Suppressor macrophage treated with lipopolysaccharide for 1 hour (primary cell): ENCODE data around the gene AVPR2.

ENCODE experiments used
- DNase-seq, 3 donors: peaks; one replicate each; pipeline ENCODE4 v3.0.0-alpha.2; 2020 to 2022

AVPR2 gene

DNA sequence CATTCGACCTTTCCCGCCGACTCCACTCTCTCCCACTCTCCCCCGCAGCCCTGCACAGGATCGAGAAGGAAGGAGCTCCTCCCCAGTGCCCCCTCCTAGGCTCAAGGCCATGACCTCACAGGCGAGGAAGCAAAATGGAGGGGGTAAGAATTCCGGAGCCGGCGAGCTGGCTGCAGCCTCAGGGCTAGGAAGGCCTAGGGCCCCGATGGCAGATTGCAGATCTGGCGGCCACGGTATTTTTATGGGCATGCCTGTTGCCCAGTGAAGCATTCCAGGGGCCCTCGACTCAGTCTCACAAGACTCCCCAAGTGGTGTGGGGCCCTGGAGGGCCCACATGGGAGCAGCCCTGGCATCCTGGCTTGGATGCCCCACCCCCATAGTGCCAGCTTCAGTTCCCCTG is 17.6 kb upstream of the AVPR2 start:
- DNase-seq = no peak

DNA sequence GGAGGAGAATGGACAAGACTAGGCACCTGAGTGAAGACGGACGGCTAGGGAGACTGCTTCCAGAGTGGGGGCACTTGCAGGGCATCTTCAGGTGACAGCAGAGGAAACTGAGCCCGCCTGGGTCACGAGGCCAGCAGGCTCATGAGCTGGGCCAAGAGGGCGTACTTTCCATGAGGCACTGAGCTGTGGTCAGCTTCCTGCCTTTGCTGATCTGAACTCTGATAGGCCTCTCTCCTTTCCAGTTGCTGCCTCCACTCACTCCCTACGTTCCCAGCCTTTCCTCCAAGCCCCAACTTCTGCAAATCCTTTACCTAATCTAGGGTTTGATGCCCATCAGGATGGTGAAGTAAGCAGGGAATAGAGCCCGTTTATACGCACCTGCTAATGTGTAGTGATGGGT is 17.1 kb upstream of the AVPR2 start:
- DNase-seq = no peak

DNA sequence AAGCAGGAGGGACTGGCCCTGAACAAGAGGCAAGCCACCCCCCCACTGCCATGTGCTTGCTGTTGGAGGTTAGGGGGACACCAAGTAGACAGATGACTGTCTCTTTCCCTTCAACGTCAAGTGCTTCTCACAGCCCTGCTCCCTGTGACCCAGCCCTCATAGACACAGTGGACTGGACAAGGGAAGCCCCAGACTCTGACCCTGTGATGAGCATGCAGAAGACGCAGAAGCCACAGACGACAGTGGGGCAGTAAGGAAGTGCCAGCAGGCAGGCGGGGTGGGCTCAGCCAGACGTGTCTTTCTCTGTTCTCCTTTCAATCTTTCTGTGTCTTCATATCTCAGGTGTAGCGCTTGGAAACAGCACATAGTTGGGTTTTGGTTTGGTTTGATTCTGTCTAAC is 16.1 kb upstream of the AVPR2 start:
- DNase-seq = peak in 1 of 3 donors; percentile 14

DNA sequence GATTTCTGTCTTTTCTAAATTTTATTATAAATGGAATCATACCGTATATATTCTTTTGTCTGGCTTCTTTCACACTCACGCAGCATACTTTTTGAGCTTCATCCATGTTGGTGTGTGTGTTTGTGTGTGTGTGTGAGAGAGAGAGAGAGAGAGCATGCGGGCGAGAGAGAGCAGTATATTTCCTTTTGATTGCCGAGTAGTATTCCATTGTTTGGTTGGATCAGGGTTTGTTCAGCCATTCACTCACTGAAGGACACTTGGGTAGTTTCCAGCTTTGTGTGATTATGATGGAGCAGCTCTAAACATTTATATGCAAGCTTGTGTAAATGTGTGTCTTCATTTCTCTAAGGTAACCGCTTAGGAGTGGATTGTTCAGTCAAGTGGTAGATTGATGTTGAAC is 15.3 kb upstream of the AVPR2 start:
- DNase-seq = no peak

DNA sequence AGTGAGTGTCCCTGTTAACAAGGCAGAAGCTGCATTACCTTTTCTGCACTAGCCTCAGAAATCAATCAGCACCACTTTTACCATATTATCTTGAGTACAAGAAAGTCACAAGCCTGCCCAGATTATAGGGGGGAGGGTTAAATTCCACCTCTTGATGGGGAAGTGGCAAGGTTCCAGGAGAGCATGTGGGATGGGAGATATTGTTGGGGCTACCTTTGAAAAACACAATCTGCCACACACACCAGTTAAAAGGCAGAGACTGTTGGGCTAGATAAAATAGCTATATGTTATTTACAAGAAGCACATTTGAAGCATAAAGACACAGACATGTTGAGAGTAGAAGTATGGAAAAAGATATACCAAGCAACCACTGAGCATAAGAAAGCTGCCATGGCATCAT is 6.6 kb upstream of the AVPR2 start:
- DNase-seq = no peak

DNA sequence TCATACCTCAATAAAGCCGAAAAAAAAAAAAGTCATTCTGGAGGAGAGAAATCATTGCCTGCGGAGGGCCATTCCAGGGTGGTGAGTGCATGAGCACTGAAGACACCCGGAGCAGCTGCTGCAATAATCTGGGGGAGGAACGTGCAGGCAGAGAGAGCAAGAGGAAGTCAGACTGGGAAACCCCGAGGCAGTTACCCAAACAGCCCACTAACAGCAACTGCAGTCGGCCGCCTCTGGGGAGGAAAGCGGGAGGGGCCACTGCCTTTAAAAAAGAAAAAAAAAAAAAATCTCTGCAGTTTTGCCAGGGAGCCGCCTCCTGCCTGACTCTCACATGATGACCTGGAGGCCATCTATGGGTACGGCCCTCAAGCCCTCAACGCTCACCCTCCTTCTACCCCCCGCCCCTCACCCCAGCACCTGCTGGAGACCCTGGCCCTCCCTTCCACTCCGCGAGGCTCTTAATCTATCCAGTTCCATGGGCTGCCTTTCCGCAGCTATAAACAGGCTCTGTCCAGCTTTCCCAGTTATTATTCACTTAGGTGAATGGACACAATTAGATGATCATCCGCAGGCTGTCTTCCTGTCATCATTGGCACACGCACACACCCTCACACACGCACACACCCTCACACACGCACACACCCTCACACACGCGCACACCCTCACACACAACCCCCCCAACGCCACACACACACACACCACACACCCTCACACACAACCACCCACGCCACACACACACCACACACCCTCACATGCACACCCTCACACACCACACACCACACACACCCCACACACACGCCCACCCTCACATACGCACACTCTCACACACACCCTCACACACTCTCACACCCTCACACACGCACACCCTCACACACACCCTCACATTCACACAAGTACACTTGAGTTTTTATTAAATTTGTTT is 3.4 kb upstream of the AVPR2 start:
- peak; percentile 89 to 91 (median 90) for DNase-seq

DNA sequence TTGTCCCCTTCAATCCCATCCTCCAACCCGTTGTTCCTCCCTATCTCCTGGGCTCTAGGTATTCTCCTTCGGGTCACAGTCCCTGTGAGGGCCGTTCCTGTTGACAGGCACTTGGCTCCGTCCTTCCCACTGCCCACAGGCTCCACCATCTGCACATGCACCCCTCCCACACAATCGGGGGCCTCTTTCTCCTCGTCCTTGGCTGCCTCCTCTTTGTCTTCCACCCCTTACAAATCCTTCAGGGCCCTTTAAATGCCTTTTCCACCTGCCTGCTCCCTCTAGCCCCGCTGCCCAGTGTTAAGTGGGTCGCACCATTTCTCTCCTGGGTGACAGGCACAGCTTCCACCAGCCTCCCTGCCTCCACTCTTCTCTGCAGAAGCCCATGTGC is 2.7 kb upstream of the AVPR2 start:
- no peak for DNase-seq

DNA sequence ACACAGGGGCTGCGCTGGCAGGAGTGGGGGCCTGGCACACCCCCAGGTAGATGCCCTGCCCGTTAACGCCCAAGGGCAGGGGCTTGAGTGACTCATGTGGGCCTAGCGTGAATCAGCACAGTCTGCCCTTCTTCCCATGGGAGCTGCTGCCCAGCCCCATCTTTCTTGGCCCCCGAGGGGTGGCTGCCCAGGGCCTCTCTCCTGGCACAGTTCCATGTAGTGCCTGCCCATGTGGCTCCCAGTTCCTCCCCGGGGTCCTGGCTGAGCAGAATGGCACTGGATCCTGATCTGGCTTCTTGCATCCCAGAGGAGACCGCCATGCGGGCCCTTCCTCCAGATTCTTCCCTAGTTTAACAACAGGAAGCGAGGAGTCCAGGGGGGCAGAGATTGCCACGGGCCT is 2.1 kb upstream of the AVPR2 start:
- DNase-seq = no peak

DNA sequence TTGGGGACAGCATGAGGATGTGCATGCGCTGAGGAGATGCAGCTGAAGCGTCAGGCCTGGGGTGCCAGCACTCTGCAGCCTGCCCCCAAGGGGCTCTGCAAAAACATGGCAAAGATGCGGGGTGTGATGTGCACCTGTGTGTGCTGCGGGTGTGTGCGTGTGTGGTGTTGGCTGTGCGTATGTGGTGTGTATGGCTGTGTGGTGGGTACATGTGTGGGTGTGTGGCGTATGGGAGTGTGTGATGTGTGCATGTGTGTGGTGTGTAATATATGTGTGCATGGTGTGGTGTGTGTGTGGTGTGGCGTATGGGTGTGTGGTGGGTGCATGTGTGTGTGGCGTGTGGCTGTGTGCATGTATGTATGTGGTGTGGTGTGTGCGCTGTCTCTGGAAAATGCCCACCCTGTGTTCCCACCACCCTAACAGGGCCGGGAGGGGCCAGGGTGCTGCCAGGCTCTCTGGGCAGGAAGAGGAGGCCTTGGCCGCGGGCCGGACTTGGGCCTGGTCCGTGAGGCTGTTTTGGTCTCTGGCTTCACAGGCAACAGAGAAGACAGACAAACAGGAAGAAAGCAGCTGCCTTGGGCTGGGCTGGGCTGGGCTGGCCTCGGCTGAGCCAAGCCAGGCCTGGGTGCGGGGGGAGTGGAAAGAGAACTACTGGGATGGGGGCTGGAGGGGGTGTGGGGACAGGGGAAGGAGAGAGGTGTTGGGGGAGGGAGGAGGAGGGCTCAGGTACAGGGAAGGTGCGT is 1.1 kb upstream of the AVPR2 start:
- no peak for DNase-seq

DNA sequence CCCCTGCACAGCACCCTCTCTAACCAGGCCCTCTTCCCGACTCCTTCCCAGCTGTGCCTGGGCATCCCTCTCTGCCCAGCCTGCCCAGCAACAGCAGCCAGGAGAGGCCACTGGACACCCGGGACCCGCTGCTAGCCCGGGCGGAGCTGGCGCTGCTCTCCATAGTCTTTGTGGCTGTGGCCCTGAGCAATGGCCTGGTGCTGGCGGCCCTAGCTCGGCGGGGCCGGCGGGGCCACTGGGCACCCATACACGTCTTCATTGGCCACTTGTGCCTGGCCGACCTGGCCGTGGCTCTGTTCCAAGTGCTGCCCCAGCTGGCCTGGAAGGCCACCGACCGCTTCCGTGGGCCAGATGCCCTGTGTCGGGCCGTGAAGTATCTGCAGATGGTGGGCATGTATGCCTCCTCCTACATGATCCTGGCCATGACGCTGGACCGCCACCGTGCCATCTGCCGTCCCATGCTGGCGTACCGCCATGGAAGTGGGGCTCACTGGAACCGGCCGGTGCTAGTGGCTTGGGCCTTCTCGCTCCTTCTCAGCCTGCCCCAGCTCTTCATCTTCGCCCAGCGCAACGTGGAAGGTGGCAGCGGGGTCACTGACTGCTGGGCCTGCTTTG is 1.1 kb downstream of the AVPR2 start:
- no peak for DNase-seq

DNA sequence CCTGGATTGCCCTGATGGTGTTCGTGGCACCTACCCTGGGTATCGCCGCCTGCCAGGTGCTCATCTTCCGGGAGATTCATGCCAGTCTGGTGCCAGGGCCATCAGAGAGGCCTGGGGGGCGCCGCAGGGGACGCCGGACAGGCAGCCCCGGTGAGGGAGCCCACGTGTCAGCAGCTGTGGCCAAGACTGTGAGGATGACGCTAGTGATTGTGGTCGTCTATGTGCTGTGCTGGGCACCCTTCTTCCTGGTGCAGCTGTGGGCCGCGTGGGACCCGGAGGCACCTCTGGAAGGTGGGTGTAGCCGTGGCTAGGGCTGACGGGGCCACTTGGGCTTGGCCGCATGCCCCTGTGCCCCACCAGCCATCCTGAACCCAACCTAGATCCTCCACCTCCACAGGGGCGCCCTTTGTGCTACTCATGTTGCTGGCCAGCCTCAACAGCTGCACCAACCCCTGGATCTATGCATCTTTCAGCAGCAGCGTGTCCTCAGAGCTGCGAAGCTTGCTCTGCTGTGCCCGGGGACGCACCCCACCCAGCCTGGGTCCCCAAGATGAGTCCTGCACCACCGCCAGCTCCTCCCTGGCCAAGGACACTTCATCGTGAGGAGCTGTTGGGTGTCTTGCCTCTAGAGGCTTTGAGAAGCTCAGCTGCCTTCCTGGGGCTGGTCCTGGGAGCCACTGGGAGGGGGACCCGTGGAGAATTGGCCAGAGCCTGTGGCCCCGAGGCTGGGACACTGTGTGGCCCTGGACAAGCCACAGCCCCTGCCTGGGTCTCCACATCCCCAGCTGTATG is 1.8 kb downstream of the AVPR2 start:
- DNase-seq = no peak

DNA sequence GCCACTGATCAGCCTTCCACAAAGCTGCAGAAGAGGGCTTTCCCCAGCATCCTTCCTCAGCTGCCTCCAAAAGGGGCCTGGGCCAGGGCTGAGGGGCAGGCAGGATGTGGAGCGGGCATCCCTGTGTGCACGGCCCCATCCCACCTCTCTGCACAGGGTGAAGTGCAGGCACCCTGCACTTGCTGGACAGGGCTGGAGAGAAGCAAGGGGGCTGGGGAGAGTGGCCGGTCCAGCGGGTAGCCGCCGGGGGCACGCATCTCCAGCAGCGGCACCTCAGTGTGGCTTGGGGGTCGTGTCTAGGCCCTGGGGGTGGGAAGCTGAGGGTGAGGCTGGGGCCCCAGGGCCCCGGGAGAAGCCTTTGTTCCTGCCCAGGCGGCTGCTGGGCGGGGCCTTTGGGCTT is 3.0 kb downstream of the AVPR2 start:
- DNase-seq = no peak

DNA sequence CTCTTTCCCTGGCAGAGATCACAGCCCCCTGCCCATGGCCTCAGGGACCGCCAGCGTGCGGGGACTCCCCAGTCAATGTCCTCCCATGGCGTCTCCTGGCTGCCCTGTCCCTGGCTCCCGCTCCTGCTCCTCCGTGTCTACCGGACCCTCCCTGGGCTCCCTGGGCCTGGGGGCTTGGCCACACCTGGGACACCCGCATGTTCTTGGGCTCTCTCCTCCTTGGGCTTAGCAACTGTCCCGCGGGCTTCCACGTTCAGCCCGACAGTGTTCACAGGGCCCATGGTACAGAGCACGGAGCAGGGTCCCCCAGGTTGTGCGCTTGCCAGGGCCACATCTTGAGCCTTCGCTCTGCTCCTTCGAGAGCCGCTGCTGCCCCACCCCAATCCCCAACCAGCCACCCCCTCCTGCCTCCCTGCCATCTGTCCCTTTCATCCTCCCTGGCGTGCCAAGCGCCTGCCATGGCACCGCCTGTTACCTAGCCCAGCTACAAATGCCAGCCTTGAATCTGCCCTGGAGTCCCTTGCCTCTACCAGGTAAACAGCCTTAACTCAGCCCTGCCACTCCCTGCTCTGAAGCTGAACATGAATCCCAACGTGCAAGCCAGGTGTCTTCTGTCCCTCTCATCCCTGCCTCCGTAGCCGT is 3.9 kb downstream of the AVPR2 start:
- DNase-seq = no peak

DNA sequence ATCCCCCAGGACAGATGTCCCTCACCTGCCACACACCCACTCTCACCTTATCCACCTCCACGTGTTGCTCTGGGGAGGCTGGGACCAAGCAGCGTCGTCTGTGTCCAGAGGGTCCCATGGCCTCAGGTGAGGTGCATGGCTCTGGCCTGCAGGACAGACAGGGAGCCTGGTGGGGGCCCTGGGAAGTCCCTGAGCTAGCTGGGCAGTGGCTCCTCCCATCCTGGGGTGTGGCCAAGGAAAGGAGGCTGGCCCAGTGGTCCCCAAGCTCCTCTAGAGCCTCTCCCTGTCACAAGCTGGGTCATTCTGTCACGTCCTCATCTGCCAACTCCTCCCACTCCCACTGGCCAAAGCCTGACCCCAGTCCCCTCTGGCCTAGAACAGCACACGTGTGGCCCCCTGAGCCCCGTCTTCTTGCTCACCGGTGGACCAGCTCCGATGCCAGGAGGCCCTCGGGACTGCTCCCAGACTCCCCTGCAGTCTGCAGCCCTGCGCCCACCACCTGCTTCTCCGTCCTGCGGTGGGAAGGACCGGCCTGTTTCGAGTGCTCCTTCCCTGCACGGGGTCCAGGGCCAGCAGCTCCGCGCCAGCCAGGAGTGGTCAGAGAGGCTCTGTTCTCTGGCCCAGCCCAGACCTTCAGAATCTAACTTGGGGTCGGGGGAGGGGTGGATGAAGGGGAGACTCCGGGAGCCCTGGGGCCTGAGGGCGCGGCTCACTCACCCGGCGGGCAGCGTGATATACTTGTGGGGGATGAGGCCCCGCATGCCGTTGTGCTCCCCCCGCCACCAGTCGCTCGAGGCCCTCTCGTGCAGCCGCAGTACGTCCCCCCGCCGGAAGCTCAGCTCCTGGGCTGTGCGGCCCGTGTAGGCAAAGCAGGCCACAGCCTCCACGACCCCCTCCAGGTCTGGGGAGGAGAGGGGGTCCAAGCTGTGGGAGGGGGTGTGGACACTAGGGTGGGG is 4.8 kb downstream of the AVPR2 start:
- DNase-seq = peak in 2 of 3 donors; percentile 30 to 39

DNA sequence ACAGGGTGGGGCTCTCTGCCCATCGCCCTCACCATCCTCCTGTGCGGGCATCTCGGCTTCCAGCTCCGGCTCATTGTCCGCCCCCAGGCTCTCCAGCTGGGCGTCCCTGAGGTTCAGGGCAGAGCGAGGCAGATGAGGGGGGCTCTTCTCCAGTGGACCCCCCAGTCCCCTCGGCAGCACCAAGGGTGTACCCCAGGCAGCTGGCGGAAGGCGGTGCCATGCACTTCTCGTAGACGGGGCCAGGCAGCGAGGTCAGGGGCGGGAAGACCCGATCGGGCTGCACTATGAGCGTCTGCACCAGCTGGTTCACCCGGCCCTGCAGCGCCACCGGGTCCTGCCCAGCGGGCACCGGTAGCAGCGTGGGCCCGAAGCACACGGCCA is 5.5 kb downstream of the AVPR2 start:
- DNase-seq = no peak

DNA sequence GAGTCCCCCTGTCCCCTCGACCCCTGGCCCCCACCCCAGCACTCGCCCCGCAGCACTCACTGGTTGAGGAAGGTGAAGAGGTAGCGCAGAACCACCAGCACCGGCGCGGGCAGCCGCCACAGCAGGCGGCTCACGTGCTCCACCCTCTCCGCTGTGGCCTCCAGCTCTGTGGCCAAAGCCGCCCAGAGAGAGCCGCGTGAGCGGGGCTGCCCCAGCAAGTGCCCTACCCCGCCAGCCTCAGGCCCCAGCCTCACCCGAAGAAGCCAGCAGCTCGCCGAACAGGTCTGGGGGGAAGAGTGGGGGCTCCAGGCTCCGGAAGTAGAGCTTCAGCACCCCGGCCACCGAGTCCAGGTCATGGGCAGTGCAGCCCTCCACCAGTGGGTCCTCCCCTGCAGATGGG is 6.0 kb downstream of the AVPR2 start:
- no peak for DNase-seq

DNA sequence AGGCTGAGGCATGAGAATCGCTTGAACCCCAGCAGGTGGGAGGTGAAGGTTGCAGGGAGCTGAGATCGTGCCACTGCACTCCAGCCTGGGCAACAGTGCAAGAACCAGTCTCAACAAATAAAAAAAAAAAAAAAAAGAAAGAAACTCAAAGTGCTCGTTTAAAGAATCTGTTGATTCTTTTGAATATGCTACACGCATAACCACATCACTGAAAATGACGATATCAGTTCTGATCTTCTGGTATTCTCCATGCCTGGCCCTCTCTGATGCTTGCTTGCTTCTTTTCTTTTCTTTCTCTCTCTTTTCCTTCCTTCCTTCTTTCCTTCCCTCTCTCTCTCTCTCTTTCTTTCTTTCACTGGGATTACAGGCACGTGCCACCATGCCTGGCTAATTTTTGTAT is 7.3 kb downstream of the AVPR2 start:
- no peak for DNase-seq

DNA sequence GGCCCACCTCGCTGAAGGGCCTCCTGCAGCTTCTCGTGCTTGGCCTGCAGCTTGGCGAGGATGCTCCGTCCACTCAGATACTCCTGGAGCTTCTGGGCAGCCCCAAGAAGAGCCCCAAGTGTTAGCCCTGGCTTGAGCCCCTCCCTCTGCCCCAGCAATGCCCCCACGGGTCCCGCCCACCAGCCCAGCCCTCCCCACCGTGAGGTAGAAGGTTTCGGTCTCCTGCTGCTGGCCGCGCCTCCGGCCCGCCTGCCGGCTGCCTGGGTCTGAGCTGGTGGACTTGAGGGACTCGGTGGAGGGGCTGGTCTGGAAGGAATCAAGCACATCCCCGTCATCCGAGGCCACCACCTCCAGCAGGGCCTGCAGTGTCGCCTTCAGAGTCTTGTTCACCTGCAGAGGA is 8.7 kb downstream of the AVPR2 start:
- no peak for DNase-seq

DNA sequence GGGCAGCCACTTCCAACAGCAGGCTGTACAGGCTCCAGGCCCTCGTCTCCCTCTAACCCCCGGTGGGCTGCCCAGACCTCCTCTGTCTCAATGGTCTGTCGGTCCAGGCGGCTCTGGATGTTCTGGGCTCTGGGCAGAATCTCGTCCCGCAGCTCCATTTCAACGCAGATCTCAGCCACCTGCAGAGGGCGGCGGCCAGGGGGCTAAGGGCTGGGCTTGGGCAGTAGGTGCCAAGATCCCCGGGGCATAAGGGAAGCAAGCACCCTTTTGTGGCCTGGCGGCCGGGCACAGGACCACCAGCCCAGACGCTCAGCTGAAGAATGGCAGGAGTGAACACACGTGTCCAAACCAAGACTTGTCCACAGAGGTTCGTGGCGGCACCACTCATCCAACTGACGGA is 9.2 kb downstream of the AVPR2 start:
- no peak for DNase-seq

DNA sequence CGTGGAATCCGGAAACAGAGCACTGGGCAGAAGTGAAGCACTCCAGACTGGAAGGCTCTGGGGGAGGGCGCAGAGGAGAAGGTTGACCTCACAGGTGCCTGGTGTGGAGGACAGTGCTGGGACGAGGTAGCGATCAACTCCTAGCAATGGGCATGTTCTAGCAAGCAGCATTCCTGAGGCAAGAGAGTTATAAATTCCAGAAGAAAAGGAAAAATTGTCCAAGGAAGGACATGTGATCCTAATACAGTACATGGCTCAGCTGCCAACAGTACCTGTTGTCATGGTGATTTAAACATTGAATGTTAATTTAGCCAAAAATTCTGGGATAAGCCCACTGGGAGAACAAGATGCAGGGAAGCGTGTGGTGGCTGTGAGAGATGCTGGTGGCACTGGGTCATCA is 13.4 kb downstream of the AVPR2 start:
- no peak for DNase-seq

DNA sequence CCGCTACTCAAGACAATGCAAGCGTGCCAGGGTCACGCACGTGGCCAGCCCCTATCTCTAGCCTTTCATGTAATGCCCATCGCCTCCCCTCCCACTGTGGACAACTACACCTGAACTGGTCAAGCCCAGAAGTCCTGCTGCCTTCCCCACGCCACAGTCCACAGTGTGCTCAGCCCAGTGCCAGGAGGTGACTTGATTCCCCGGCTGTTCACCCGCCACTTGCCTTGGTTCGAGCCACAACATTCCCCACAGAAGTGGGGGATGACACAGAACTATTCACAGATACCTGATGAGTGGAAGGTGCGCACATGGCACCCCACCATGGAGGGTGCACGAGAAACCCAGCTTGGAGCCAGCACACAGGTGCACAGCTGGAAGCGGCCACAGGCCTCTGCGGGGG is 14.8 kb downstream of the AVPR2 start:
- no peak for DNase-seq
